Measurements from ENCODE around the gene PDGFRB.

- TF ChIP-seq POLR2AphosphoS5 (IDR thresholded peaks at IDR 0.05): no peak
- TF ChIP-seq, protein P1, sequence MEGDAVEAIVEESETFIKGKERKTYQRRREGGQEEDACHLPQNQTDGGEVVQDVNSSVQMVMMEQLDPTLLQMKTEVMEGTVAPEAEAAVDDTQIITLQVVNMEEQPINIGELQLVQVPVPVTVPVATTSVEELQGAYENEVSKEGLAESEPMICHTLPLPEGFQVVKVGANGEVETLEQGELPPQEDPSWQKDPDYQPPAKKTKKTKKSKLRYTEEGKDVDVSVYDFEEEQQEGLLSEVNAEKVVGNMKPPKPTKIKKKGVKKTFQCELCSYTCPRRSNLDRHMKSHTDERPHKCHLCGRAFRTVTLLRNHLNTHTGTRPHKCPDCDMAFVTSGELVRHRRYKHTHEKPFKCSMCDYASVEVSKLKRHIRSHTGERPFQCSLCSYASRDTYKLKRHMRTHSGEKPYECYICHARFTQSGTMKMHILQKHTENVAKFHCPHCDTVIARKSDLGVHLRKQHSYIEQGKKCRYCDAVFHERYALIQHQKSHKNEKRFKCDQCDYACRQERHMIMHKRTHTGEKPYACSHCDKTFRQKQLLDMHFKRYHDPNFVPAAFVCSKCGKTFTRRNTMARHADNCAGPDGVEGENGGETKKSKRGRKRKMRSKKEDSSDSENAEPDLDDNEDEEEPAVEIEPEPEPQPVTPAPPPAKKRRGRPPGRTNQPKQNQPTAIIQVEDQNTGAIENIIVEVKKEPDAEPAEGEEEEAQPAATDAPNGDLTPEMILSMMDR (IDR thresholded peaks at IDR 0.05; ENCODE audit: poor library complexity, severe bottlenecking): no peak
- TF ChIP-seq EP300 (conservative IDR thresholded peaks at IDR 0.05; ENCODE audit: poor library complexity, severe bottlenecking): no peak
- no peak for TF ChIP-seq TAF1 (IDR thresholded peaks at IDR 0.05; ENCODE audit: low read depth)
- no peak for TF ChIP-seq EZH2 (IDR thresholded peaks at IDR 0.05; ENCODE audit: borderline replicate concordance, insufficient read depth, low read length, poor library complexity, severe bottlenecking)
- TF ChIP-seq REST (IDR thresholded peaks at IDR 0.05; ENCODE audit: borderline replicate concordance): no peak
- no peak for TF ChIP-seq RAD21 (conservative IDR thresholded peaks at IDR 0.05)
- no peak for TF ChIP-seq SMC3 (conservative IDR thresholded peaks at IDR 0.05; ENCODE audit: poor library complexity)
Measured at GRCh38 chr5:150175536-150175935, 19.9 kb upstream of the PDGFRB start.

Measured in neural cell (in vitro differentiated cells).